Measurements from ENCODE around the gene KIAA0040. TPM values are rescaled to one million over a fixed set of nuclear protein-coding genes. Genes with fewer than 3 reads are reported as not detected.

Gene KIAA0040
- total RNA-seq, 1 experiment from 2014 or later, result 0.66 TPM

DNA sequence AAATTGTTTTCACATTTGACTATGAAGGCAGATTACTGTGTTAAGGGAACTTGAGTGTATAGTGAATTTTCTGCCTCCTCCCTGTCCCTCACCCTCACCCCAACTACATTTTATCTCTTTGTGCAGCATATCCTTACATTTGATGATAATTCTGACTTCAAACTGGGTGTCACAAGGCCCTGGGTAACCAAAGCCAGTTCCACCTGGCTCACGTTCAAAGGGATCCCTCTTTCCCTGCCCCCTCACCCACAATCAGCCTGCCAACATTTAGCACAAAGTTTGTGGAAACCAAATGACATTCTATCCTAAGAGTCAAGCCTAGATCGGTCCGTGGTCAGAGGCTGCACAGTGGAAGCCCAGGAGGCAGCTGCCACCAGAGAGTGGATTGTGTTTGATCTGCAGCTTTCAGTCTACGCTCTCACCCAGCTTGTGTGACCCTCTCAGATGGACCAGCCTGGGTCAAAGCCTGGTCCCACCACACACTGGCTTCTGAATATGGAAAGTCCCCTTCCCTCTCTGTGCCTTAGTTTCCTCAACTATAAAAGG, 10.3 kb downstream of the KIAA0040 start:
- H3K9me3 ChIP-seq, result no peaks in the 10 kb centered on the region
- no peak overlapping the region for H3K4me3 ChIP-seq
- no peaks in the 10 kb centered on the region for H3K27me3 ChIP-seq
- no peak for DNase-seq
- H3K36me3 ChIP-seq, result no peaks in the 10 kb centered on the region

DNA sequence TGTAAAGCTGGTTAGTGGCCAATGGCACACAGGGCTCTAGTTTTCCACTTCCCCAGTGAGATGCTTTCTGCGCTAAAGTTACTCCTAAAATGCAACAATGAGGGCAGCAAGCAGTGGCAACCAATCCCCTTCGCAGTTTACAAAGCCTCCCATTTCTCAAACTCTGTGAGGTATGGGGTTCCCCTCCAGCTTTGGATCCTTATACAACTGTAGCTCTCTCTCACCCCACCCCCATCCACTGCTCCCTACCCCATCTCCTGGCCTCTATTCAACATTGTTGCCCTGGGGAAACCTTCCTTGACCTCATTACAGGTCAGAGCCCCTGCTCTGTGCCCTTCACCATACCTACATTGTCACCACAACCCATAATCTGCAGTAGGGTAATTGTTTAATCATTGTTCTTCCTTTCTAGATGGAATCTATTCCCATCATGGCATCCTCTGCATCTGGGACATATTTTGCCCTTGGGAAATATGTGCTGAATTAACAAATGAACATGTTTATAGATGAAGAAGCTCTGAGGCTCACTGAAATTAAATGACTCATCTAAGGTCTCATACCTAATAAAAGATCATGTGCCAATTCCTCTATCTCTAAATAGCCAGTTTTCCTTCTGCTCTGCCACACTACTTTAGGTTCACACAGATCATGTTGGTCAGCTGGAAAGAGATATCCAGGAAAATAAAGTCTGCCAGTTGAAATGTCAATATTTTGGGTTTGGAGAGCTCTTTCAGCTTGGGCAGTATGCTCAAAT, 12.6 kb downstream of the KIAA0040 start:
- Histone ChIP-seq H3K9me3 (no peaks in the 10 kb centered on the region), H3K4me3 (no peak overlapping the region), H3K27me3 (no peaks in the 10 kb centered on the region), H3K36me3 (no peaks in the 10 kb centered on the region)
- no peak for DNase-seq

DNA sequence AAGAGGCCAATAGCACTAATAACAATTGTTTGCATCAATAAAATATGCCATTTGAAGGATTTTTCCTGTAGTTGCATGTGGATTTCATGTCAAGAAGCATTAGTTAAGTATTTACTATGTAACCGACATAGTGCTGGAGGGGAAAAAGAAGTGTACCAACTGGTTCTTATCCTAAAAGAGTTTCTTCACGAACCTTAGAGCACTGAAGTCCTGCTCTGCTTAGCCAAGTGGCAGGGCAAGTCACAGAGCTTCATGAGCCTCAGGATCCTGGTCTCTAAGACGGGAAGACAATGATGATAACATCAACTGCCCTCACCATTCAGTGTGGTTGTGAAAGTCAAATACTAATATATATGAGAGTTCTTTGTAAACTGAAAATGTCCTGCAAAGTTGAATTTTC, 14.1 kb downstream of the KIAA0040 start:
- H3K27me3 ChIP-seq, result no peaks in the 10 kb centered on the region
- DNase-seq, result no peak
- H3K9me3 ChIP-seq, result no peaks in the 10 kb centered on the region
- no peak overlapping the region for H3K4me3 ChIP-seq
- no peaks in the 10 kb centered on the region for H3K36me3 ChIP-seq

DNA sequence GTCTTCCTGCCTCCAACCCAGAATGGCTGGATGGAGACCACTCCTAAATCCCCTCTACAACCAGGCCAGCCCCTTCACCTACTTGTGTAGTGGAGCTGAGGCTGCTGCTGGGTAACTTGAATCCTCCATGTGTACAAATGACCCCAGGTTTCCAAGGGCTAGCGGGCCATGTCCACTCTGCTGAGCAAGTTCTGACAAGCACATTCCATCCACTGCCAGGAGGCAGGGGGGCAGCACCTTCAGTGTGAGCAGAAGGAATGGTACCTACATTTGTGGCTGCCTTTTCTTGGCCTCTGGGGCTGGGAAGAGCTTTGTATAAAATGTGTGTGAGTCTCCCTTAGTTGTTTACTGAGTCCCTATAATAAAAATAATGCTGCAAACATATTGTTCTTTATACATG, 14.5 kb downstream of the KIAA0040 start:
- no peak overlapping the region for H3K4me3 ChIP-seq
- no peaks in the 10 kb centered on the region for H3K27me3 ChIP-seq
- no peaks in the 10 kb centered on the region for H3K36me3 ChIP-seq
- no peaks in the 10 kb centered on the region for H3K9me3 ChIP-seq
- DNase-seq, result no peak

DNA sequence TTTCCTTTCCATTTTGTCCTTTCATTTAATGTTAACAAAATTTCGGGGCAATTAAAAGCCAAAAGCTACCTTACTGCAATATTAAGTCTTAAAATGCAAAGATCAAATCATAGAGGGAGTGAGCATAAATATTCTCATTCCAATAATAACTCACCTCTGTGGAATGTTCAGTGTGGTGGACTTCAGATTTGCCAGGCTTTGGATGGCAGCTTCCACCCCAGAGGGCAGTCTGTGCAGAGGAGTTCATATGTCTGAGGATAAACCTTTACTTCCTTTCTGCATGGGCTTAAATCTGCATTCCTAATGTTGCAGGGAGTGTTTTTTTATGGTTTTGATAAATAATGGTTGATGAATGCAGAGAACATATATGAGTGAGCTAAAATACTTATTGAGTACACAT, 16.3 kb downstream of the KIAA0040 start:
- no peaks in the 10 kb centered on the region for H3K36me3 ChIP-seq
- H3K4me3 ChIP-seq, result no peak overlapping the region
- no peaks in the 10 kb centered on the region for H3K9me3 ChIP-seq
- DNase-seq, result peak; percentile 77
- no peaks in the 10 kb centered on the region for H3K27me3 ChIP-seq

DNA sequence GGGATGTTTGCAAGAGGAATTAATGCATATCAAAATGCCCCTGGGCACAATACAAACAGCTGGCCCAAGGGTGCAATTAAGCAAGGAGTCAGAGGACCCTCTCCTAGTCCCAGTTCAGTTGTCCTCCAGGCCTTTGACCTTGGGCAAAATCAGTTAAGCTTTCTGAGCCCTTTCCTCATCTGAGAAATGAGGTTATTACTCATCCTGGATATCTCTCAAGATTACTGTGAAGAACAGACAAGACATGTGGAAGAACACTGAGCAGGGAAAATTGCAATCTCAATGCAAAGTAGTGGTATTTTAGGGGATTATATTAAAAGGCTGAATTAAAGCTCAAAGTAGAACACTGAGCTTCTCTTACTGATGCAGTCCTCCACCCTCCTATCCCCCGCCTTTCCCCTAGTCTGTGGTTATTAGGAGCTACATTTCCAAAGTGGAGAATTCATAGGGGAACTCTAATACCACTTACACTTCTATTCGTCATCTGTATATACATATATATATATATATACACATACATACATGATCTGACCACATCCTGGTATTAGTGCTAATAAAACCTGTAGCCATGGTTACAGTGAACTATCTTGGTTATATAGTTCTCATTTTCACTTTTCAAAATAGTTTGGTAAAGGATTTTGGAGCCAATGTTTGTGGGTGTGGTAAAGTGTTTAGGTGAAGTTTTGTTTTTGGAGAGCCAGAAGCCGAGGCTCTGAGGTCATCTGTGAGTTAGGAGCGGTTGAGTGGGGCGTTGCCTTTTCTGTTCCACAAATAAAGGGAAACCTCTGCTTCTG, 18.1 kb downstream of the KIAA0040 start:
- peak; percentile 45 for DNase-seq
- Histone ChIP-seq H3K9me3 (no peaks in the 10 kb centered on the region), H3K36me3 (no peaks in the 10 kb centered on the region), H3K27me3 (no peaks in the 10 kb centered on the region), H3K4me3 (no peak overlapping the region)

DNA sequence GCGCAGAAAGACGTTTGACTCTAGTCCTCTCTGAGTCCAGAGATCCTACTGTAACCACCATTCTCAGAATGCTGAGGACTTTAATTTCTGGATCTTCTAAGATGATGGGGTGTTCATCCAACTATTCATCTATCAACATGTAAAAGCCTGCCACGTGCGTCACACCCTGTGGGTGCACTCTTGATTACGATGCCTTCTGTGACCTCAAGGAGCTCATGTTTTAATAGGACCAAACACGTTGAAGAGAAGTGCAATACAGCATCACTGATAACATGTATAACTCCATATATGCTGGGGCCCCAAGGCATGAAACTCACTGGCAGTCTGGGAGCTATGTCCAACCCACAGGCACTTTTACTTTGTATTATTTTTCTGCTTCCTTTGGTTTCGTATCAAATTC, 19.0 kb downstream of the KIAA0040 start:
- H3K27me3 ChIP-seq, result no peaks in the 10 kb centered on the region
- no peak for DNase-seq
- peaks cover 4% of the 10 kb centered on the region for H3K9me3 ChIP-seq
- H3K4me3 ChIP-seq, result no peak overlapping the region
- no peaks in the 10 kb centered on the region for H3K36me3 ChIP-seq

DNA sequence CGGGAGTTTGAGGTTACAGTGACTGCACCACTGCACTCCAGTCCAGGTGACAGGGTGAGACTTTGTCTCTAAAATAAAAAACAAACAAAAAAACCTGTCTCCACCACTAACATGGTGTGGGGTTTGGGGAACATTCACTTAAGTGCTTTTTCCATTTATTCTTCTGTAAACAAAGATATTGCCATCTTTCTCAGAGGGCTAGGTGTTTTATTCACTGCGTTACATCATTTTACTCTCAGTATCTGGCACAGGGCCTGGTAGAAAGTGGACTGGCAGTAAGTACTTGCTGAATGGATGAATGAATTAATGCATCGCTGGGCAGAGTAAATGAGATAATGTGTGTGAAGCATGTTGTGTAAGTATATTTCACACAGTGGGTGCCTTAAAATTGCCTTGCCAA, 20.1 kb downstream of the KIAA0040 start:
- Histone ChIP-seq H3K36me3 (no peaks in the 10 kb centered on the region), H3K9me3 (peaks cover 4% of the 10 kb centered on the region), H3K4me3 (no peak overlapping the region), H3K27me3 (no peaks in the 10 kb centered on the region)
- DNase-seq, result no peak

DNA sequence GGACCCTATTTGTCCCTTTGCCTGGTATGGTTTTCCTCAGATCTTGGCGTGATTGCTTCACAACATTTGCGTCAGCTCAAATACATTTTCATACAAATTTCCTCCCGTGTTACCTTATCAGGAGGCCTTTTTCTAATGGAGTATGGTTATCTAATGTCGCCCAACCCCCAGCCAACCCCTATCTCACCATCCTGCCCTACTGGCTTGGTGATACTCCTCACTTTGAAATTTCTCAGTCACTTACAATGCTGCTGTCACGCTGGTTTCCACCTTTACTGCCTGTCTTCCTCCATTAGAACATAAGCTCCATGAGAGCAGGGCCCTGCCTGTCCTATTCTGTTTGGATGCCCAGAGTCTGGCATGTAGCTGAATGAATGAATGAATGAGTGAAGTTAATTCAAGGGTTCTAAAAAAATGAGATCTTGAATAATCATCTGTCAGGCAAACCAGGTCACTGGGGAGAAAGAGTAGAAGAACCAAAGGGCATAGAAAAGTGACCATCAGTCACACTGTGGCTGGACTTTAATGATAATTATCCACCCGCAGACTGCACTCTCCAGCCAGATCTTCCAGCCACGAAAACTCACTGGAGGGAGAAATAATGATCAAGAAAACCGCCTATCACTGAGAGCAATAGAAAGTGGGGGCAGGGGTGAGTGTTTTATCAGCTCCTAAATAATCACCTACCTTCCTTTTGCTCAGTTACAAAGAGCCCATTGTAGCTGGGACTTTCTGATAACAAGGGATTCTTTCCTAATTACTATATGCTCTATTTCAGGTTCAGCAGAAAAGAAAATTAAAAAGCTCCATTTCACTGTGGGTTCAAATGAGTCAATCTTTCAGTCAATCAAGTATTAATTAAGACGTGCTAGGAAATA, 21.3 kb downstream of the KIAA0040 start:
- Histone ChIP-seq H3K36me3 (no peaks in the 10 kb centered on the region), H3K27me3 (no peaks in the 10 kb centered on the region), H3K4me3 (no peak overlapping the region), H3K9me3 (peaks cover 4% of the 10 kb centered on the region)
- DNase-seq, result no peak

DNA sequence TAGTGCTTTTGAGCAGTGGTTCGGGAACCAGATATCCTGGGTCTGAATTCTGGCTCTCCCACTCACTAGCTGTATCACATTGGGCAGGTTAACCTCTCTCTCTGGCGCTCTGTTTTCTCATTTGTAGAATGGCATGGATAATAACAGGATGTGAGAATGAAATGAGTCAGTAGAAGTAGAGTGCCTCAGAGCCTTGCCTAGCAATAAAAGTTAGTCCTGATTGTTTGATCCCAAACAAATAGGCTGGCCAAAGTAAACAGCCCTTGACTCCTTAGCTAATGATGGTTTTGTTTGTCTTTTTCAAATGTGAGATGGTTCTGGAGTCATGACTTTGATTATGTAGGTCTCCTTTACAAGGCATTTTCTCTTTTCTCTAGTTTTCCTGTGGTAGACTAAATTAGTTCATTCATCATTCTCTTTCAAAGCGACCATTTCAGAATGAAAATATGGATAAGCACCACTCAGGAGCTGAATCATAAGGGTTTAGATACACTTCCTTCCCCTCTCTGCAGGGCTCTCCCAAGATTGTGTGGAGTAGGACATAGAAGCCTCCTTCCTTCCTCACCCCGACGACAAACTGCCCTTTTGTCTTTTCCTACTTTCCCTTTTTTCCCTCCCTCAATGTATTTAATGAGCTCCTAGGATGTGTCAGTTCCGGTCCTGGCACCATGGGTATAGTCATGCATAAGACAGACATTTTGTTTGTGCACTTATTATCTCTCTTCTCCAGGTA, 23.1 kb downstream of the KIAA0040 start:
- H3K36me3 ChIP-seq, result no peaks in the 10 kb centered on the region
- no peaks in the 10 kb centered on the region for H3K27me3 ChIP-seq
- peaks cover 4% of the 10 kb centered on the region for H3K9me3 ChIP-seq
- peak; percentile 42 for DNase-seq
- H3K4me3 ChIP-seq, result no peak overlapping the region

DNA sequence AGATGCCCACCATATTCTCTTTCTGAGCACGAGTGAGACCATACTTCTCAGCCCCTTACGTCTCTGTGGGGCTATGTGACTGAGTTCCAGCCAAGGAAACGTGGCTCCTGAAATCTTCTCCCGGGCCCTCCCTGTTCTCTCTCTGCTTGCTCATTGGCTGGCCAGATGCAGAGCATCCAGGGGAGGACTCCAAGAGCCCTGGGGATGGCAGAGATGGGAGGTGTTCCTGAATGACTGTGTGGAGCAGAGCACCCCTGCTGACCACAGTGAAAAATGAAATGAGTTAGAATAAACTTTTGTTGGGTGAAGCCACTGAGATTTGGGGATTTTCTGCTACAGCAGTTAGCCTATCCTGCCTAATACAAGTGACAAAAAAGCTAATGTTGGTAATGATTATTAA, 23.8 kb downstream of the KIAA0040 start:
- H3K4me3 ChIP-seq, result no peak overlapping the region
- peaks cover 4% of the 10 kb centered on the region for H3K9me3 ChIP-seq
- no peaks in the 10 kb centered on the region for H3K27me3 ChIP-seq
- H3K36me3 ChIP-seq, result no peaks in the 10 kb centered on the region
- DNase-seq, result no peak

DNA sequence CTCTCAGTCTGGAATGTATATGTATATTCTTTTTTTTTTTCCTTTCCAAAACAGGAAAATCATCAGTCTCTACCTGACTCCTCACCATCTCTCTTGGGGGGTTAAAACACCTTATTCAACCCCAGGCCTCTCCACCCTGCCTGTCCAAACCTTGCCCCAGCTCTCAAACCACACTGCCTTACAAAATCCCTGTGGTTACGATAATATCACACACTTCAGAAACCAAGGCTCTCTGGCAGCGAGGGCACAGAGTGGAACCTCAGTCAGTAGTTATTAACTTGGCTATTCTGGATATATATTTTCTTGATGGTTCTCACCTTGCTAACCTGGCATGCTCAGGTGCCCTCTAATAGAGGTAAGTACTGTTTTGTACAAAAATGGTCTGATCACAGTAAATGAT, 24.7 kb downstream of the KIAA0040 start:
- Histone ChIP-seq H3K4me3 (no peak overlapping the region), H3K9me3 (peaks cover 4% of the 10 kb centered on the region), H3K27me3 (no peaks in the 10 kb centered on the region), H3K36me3 (no peaks in the 10 kb centered on the region)
- no peak for DNase-seq

DNA sequence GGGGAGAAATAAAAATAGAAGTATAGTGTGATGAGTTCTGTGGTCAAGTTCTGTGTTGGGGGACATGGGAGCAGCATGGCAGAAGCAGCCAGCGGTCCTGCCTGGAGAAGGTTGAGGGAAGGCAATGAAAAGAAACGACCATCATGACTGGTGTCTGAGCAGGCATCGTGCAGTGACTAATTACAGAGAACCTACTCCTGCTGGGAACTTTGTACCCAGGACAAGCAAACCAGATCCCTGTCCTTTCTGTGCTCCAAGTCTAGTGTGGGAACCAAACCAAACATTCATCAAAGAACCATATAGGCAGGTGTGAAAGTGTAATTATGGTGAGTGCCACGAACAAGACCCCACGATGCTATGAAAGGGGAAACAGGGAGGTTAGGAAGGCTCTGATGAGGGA, 25.8 kb downstream of the KIAA0040 start:
- H3K36me3 ChIP-seq, result no peaks in the 10 kb centered on the region
- no peak for DNase-seq
- no peak overlapping the region for H3K4me3 ChIP-seq
- H3K9me3 ChIP-seq, result peaks cover 4% of the 10 kb centered on the region
- H3K27me3 ChIP-seq, result no peaks in the 10 kb centered on the region

DNA sequence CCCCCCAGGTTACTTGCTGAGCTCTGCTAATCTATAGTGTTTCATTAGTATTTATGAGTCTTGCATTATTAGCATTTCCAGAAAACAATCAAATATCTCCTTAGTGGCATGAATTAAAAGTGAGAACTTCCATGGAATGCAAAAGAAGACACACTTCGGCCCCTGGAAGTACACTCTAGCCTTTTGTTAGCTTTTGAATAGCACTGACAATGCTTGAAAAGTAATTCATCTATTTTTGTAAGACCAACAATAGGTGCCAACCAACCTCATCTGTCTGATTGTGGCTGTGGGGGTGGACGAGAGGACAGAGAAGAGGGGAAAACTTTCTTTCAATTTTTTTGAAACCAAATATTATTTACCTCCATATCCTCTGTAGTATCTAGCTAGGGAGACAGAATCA, 27.8 kb downstream of the KIAA0040 start:
- Histone ChIP-seq H3K27me3 (no peaks in the 10 kb centered on the region), H3K36me3 (no peaks in the 10 kb centered on the region), H3K4me3 (no peak overlapping the region), H3K9me3 (peaks cover 4% of the 10 kb centered on the region)
- no peak for DNase-seq

DNA sequence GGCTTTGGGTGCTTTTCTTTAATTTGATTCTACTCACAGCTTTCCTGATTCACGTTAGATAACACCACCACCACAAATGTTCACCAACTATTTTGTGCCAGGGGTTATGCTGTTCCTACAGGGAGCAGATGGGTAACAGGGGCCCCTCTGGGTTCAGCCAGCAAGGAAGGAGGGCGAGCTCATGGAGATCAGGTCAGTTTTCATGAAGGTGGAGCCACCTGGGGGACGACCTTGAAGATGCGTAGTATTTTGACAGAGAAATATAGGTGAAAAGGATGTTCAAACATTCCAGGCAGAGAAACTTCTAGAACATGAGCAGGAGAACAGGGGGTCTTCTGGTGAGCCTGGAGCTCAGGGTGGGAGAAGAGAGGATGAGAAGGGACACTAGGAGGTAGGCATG, 28.9 kb downstream of the KIAA0040 start:
- no peak for DNase-seq
- Histone ChIP-seq H3K36me3 (no peaks in the 10 kb centered on the region), H3K9me3 (peaks cover 1% of the 10 kb centered on the region; the same call in 1 of the 2 replicates), H3K27me3 (no peaks in the 10 kb centered on the region), H3K4me3 (no peak overlapping the region)

DNA sequence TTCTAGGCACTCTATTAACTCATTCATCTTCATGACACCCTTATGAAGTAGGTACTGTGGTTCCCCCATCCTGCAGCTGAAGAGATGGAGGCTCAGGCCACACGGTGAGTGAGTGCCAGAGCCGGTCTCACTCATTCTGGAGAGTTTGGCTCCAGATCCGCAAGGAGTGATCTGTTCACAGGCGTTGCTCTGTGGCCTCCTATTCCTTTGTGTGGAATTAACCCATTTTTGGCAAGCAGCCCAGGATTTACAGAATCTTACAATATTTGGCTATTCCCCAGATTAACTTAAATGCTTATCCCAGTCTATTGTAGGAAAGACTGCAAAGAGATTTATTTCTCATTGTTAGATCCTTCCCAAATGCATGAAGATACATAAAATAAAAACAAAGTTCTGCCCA, 29.6 kb downstream of the KIAA0040 start:
- H3K27me3 ChIP-seq, result no peaks in the 10 kb centered on the region
- H3K9me3 ChIP-seq, result no peaks in the 10 kb centered on the region
- no peak overlapping the region for H3K4me3 ChIP-seq
- no peaks in the 10 kb centered on the region for H3K36me3 ChIP-seq
- peak; percentile 15 for DNase-seq
